ENCODE measurements around the gene MOSPD3.
"Not testable (repeated sequence)": the region's sequence is repeated elsewhere in the genome, so short reads cannot be mapped to it uniquely, and the experiment has no call there.

DNA sequence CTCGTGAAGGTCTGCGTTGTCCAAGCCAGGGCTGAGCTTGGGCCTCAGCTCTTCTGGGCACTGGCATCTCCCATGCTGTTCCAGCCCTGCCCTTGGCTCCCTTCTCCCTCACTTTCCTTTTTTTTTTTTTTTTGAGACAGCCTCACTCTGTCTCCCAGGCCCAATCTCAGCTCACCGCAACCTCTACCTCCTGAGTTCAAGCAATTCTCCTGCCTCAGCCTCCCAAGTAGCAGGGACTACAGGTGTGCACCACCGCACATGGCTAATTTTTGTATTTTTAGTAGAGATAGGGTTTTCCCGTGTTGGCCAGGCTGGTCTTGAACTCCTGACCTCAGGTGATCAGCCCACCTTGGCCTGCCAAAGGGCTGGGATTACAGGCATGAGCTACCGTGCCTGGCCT, 47.9 kb upstream of the MOSPD3 start:
- not testable (repeated sequence) for TF ChIP-seq EZH2 (IDR thresholded peaks at IDR 0.05; ENCODE audit: borderline replicate concordance, low read depth, low read length, severe bottlenecking); MYC (IDR thresholded peaks at IDR 0.05; ENCODE audit: low read depth, low read length); POLR2AphosphoS5 (IDR thresholded peaks at IDR 0.05; ENCODE audit: insufficient read depth, low read depth, low read length)

Data from endothelial cell of umbilical vein (primary cell).